IMR-90 (cell line): ENCODE data around the gene NEURL4. TPM values are rescaled to one million over a fixed set of nuclear protein-coding genes. Genes with fewer than 3 reads are reported as not detected.

ENCODE experiments used
- ATAC-seq: fragments of 200-7000 bp; cut with Tn5 transposase; 2 replicates; pipeline ENCODE4 v1.9.1; 2020; ENCODE audit warnings: low read depth, mild to moderate bottlenecking, moderate library complexity
- BruUV-seq: library from RNA; stranded (reverse); fragments of 400-500 nt; replicated peaks from 2 replicates; lab custom pipeline; 2021; lab: Mats Ljungman, UMichigan
- CTCF ChIA-PET: fragments of 300-600 bp; formaldehyde crosslinking; extraction: SDS; loops from one replicate; lab custom pipeline; 2021; ENCODE audit warnings: antibody characterized with exemption; lab: Yijun Ruan, JAX
- POLR2A ChIA-PET: fragments of 300-600 bp; sonication (Branson Sonifier 250); formaldehyde crosslinking; loops from one replicate; lab custom pipeline; 2022; ENCODE audit warnings: antibody characterized with exemption; ENCODE audit not compliant: unreplicated experiment; lab: Charles Lee
- DNase-seq: peaks from one replicate; pipeline ENCODE4 v3.0.0; 2013
- H2AFZ ChIP-seq: replicated peaks from 2 replicates; pipeline ENCODE3; 2013; ENCODE audit warnings: low read length, mild to moderate bottlenecking; ENCODE audit not compliant: poor library complexity
- H2AK5ac ChIP-seq: 2 replicates; pipeline ENCODE4 v1.6.1; 2013; ENCODE audit warnings: low read depth, low read length, inconsistent platforms
- H2AK9ac ChIP-seq: replicated peaks from 2 replicates; pipeline ENCODE3; 2013; ENCODE audit warnings: mild to moderate bottlenecking, low read depth, low read length, moderate library complexity; ENCODE audit not compliant: poor library complexity
- H2BK120ac ChIP-seq: 2 replicates; pipeline ENCODE4 v1.6.1; 2013; ENCODE audit warnings: low read depth, low read length, inconsistent platforms
- H2BK15ac ChIP-seq: 3 replicates; pipeline ENCODE4 v1.6.1; 2013; ENCODE audit warnings: low read depth, low read length, inconsistent platforms
- H2BK20ac ChIP-seq: 2 replicates; pipeline ENCODE4 v1.6.1; 2013; ENCODE audit warnings: low read depth, mild to moderate bottlenecking, inconsistent platforms, low read length, moderate library complexity
- H2BK5ac ChIP-seq: 2 replicates; pipeline ENCODE4 v1.6.1; 2013; ENCODE audit warnings: mild to moderate bottlenecking, low read depth, low read length, inconsistent platforms; ENCODE audit not compliant: poor library complexity, severe bottlenecking
- H3K14ac ChIP-seq: replicated peaks from 2 replicates; pipeline ENCODE4 v1.6.1; 2013; ENCODE audit warnings: low read depth, low read length, inconsistent platforms
- H3K18ac ChIP-seq: 2 replicates; pipeline ENCODE4 v1.6.1; 2013; ENCODE audit warnings: low read depth, low read length, control low read depth
- H3K23ac ChIP-seq: 2 replicates; pipeline ENCODE4 v1.6.1; 2013; ENCODE audit warnings: low read depth, low read length, inconsistent platforms
- H3K27ac ChIP-seq: 2 replicates; pipeline ENCODE4 v1.5.1; 2013; ENCODE audit warnings: mild to moderate bottlenecking, control low read depth, low read length; ENCODE audit not compliant: insufficient read depth
- H3K27me3 ChIP-seq: 2 replicates; pipeline ENCODE4 v1.6.1; 2013; ENCODE audit warnings: low read length; ENCODE audit not compliant: control insufficient read depth, insufficient read depth
- H3K36me3 ChIP-seq: 2 replicates; pipeline ENCODE4 v1.6.1; 2013; ENCODE audit warnings: low read length, mixed read lengths; ENCODE audit not compliant: control insufficient read depth, insufficient read depth
- H3K4ac ChIP-seq: 2 replicates; pipeline ENCODE4 v1.6.1; 2013; ENCODE audit warnings: low read depth, low read length, inconsistent platforms
- H3K4me1 ChIP-seq: 2 replicates; pipeline ENCODE4 v1.6.1; 2013; ENCODE audit warnings: low read length, mixed read lengths; ENCODE audit not compliant: control insufficient read depth, insufficient read depth
- H3K4me2 ChIP-seq: 2 replicates; pipeline ENCODE4 v1.6.1; 2013; ENCODE audit warnings: low read depth, mild to moderate bottlenecking, control low read depth, low read length, moderate library complexity
- H3K4me3 ChIP-seq: 2 replicates; pipeline ENCODE4 v1.5.1; 2013; ENCODE audit warnings: low read depth, mild to moderate bottlenecking, control low read depth, low read length, moderate library complexity; ENCODE audit not compliant: insufficient read depth
- H3K56ac ChIP-seq: 2 replicates; pipeline ENCODE4 v1.6.1; 2013; ENCODE audit warnings: low read length, inconsistent platforms; ENCODE audit not compliant: insufficient read depth; ENCODE audit errors: extremely low read depth
- H3K79me1 ChIP-seq, 2 experiments: 2 replicates each; pipeline ENCODE4 v1.6.1; 2013; ENCODE audit warnings: low read length in 2 of 2, inconsistent platforms in 1 of 2, low read depth in 1 of 2
- H3K9ac ChIP-seq: 2 replicates; pipeline ENCODE4 v1.6.1; 2013; ENCODE audit warnings: low read depth, low read length, control low read depth
- H3K9me1 ChIP-seq: 2 replicates; pipeline ENCODE4 v1.6.1; 2013; ENCODE audit warnings: low read length, inconsistent platforms; ENCODE audit not compliant: insufficient read depth
- H3K9me3 ChIP-seq: 2 replicates; pipeline ENCODE4 v1.6.1; 2013; ENCODE audit warnings: low read length; ENCODE audit not compliant: control insufficient read depth, insufficient read depth
- H4K20me1 ChIP-seq: 2 replicates; pipeline ENCODE4 v1.6.1; 2013; ENCODE audit warnings: low read length, inconsistent platforms; ENCODE audit not compliant: insufficient read depth
- H4K5ac ChIP-seq: 2 replicates; pipeline ENCODE4 v1.6.1; 2013; ENCODE audit warnings: mild to moderate bottlenecking, low read depth, low read length, control low read depth
- H4K8ac ChIP-seq, 2 experiments: 2 replicates each; pipeline ENCODE4 v1.6.1; 2013; ENCODE audit warnings: low read depth in 2 of 2, low read length in 2 of 2, control low read depth in 1 of 2, inconsistent platforms in 1 of 2
- H4K91ac ChIP-seq: 2 replicates; pipeline ENCODE4 v1.6.1; 2013; ENCODE audit warnings: low read depth, low read length, inconsistent platforms; ENCODE audit not compliant: insufficient read depth
- BHLHE40 ChIP-seq: fragments of 150-350 bp; IDR thresholded peaks from 2 replicates; pipeline ENCODE4 v1.6.1; 2016; ENCODE audit warnings: mild to moderate bottlenecking, low read depth, low read length
- CEBPB ChIP-seq: IDR thresholded peaks from 2 replicates; pipeline ENCODE4 v1.6.1; 2012; ENCODE audit warnings: low read depth, low read length, improper control_type of control experiment
- CHD1 ChIP-seq: IDR thresholded peaks from 2 replicates; pipeline ENCODE4 v1.6.1; 2012; ENCODE audit warnings: low read depth, low read length, improper control_type of control experiment
- CTCF ChIP-seq: conservative IDR thresholded peaks from 2 replicates; pipeline ENCODE4 v1.5.1; 2012; ENCODE audit warnings: mild to moderate bottlenecking, low read depth, low read length, improper control_type of control experiment
- ELK1 ChIP-seq: fragments of 150-350 bp; IDR thresholded peaks from 2 replicates; pipeline ENCODE4 v1.6.1; 2016; ENCODE audit warnings: low read depth, mild to moderate bottlenecking, low read length, moderate library complexity, borderline replicate concordance
- FOS ChIP-seq: fragments of 150-350 bp; IDR thresholded peaks from 2 replicates; pipeline ENCODE4 v1.6.1; 2016; ENCODE audit warnings: low read depth, low read length
- MAFK ChIP-seq: IDR thresholded peaks from 2 replicates; pipeline ENCODE4 v1.6.1; 2012; ENCODE audit warnings: low read depth, low read length, improper control_type of control experiment
- MAZ ChIP-seq: IDR thresholded peaks from 2 replicates; pipeline ENCODE4 v1.6.1; 2012; ENCODE audit warnings: low read depth, mild to moderate bottlenecking, low read length, improper control_type of control experiment, moderate library complexity, borderline replicate concordance
- MXI1 ChIP-seq: IDR thresholded peaks from 2 replicates; pipeline ENCODE4 v1.6.1; 2012; ENCODE audit warnings: low read depth, mild to moderate bottlenecking, low read length, moderate library complexity, borderline replicate concordance
- NFE2L2 ChIP-seq: fragments of 150-350 bp; IDR thresholded peaks from 2 replicates; pipeline ENCODE4 v1.6.1; 2016; ENCODE audit warnings: low read depth, mild to moderate bottlenecking, low read length
- POLR2A ChIP-seq: IDR thresholded peaks from 2 replicates; pipeline ENCODE4 v1.6.1; 2012; ENCODE audit warnings: mild to moderate bottlenecking, low read depth, low read length
- RAD21 ChIP-seq: IDR thresholded peaks from 2 replicates; pipeline ENCODE4 v1.6.1; 2012; ENCODE audit warnings: low read length, improper control_type of control experiment
- RCOR1 ChIP-seq: IDR thresholded peaks from 2 replicates; pipeline ENCODE4 v1.6.1; 2012; ENCODE audit warnings: mild to moderate bottlenecking, low read length, improper control_type of control experiment; ENCODE audit not compliant: insufficient replicate concordance
- RFX5 ChIP-seq: IDR thresholded peaks from 2 replicates; pipeline ENCODE4 v1.8.0; 2012; ENCODE audit warnings: low read depth, mild to moderate bottlenecking, low read length, moderate library complexity
- SMC3 ChIP-seq: fragments of 150-350 bp; IDR thresholded peaks from 2 replicates; pipeline ENCODE4 v1.6.1; 2016; ENCODE audit warnings: low read depth, mild to moderate bottlenecking, antibody characterized with exemption, low read length, moderate library complexity
- USF2 ChIP-seq: fragments of 150-350 bp; IDR thresholded peaks from 2 replicates; pipeline ENCODE4 v1.6.1; 2017; ENCODE audit warnings: mild to moderate bottlenecking, antibody characterized with exemption, low read length, low read depth
- WGBS, 2 experiments: methylation state at CpG; one replicate each; pipeline versions ENCODE4 v1.1.5 to v1.1.7; 2013; ENCODE audit warnings: missing lambda C conversion rate in 2 of 2; ENCODE audit not compliant: insufficient read length in 1 of 2; ENCODE audit errors: extremely low coverage in 2 of 2; 5-methylcytosine and 5-hydroxymethylcytosine counted together
- dilution Hi-C: fragments of 300-500 bp; cut with HindIII; formaldehyde crosslinking; loops from one replicate; pipeline ENCODE4 v1.14.3; 2018; ENCODE audit warnings: low sequenced_read_pairs; ENCODE audit not compliant: unreplicated experiment
- in situ Hi-C: fragments of 300-500 bp; cut with MboI; formaldehyde crosslinking; loops from 3 replicates; pipeline ENCODE4 v1.14.3; 2019; ENCODE audit warnings: low sequenced_read_pairs, inconsistent platforms, mixed read lengths
- intact Hi-C: fragments of 100-400 bp; cut with micrococcal nuclease; formaldehyde crosslinking; loops from 2 replicates; pipeline ENCODE4 v1.10.0; 2022
- polyA plus RNA-seq, 3 experiments: library from polyadenylated mRNA; depleted of rRNA; stranded (reverse); fragments of >200 nt; gene quantifications; 2 replicates each; pipeline ENCODE4 v1.2.3, GENCODE V29; 2012; ENCODE audit warnings: low replicate concordance in 1 of 3
- total RNA-seq: library from RNA; depleted of rRNA; stranded (reverse); fragments of >200 nt; gene quantifications from 2 replicates; pipeline ENCODE4 v1.2.3, GENCODE V29; 2012

Gene NEURL4
- total and polyA plus RNA-seq, 2 of the 4 experiments (the other 2 are of a cell fraction), result 8.4 to 23.3 TPM

- Histone ChIP-seq H3K79me1 (no peaks in the 10 kb centered on the region), H2BK5ac (no peak overlapping the region), H3K4me2 (no peak overlapping the region), H3K56ac (no peak overlapping the region), H3K4ac (no peak overlapping the region), H3K4me3 (no peak overlapping the region), H4K8ac (no peak overlapping the region), H2AK5ac (no peak overlapping the region), H2AK9ac (no peak overlapping the region), H4K20me1 (0 out of 2 replicates have a peak, but pooled peaks cover 3% of the 10 kb centered on the region), H3K27ac (no peak overlapping the region), H3K14ac (no peak overlapping the region), H3K9me1 (no peaks in the 10 kb centered on the region; the same call in 1 of the 2 replicates), H2AFZ (no peak overlapping the region), H3K4me1 (peaks cover 3% of the 10 kb centered on the region), H4K91ac (no peak overlapping the region), H2BK15ac (no peak overlapping the region), H3K27me3 (peaks cover 80% of the 10 kb centered on the region), H3K9me3 (no peaks in the 10 kb centered on the region; the same call in 1 of the 2 replicates), H4K5ac (no peak overlapping the region), H3K9ac (no peak overlapping the region), H3K36me3 (no peaks in the 10 kb centered on the region), H2BK120ac (no peak overlapping the region), H3K18ac (no peak overlapping the region), H3K23ac (no peak overlapping the region), H2BK20ac (no peak overlapping the region)
- dilution Hi-C loops, result no loop called here
- DNase-seq, result no peak
- in situ Hi-C loops, result no loop called here
- TF ChIP-seq MXI1, result no peak
- no peak for TF ChIP-seq RCOR1
- TF ChIP-seq BHLHE40, result no peak
- no peak for TF ChIP-seq MAZ
- TF ChIP-seq SMC3, result no peak
- TF ChIP-seq POLR2A, result no peak
- TF ChIP-seq FOS, result no peak
- TF ChIP-seq MAFK, result no peak
- no peak for TF ChIP-seq CTCF
- no peak for TF ChIP-seq NFE2L2
- no peak for TF ChIP-seq CEBPB
- TF ChIP-seq USF2, result no peak
- no peak for TF ChIP-seq ELK1
- TF ChIP-seq RAD21, result no peak
- no peak for TF ChIP-seq CHD1
- TF ChIP-seq RFX5, result no peak
- ATAC-seq, result no peak
- 80% methylated on average over 1 of the region's 19 CpGs; no CpG with 5 or more reads in 1 of the 2 experiments for WGBS, 2 experiments
- intact Hi-C loops, result no loop called here
- BruUV-seq, result no TSS peak
- ChIA-PET POLR2A (no interaction called here), CTCF (no interaction called here)
Measured at GRCh38 chr17:7290166-7290565, 39.0 kb downstream of the NEURL4 start.
